Epithelial cell of proximal tubule (primary cell): ENCODE data around the gene TMX2. TPM values are rescaled to one million over a fixed set of nuclear protein-coding genes. Genes with fewer than 3 reads are reported as not detected.

Experiments
- DNase-seq: peaks from one replicate; pipeline ENCODE4 v3.0.0-alpha.2; 2011; ENCODE audit warnings: low read depth
- H3K4me3 ChIP-seq: 2 replicates; pipeline ENCODE4 v1.5.1; 2011; ENCODE audit warnings: low read depth, mild to moderate bottlenecking, low read length
- total RNA-seq: library from RNA; depleted of rRNA; stranded (reverse); fragments of >200 nt; gene quantifications from 2 replicates; pipeline ENCODE4 v1.2.3, GENCODE V29; 2015
- TF ChIP-seq, protein P1 (sequence below): conservative IDR thresholded peaks from 2 replicates; pipeline ENCODE4 v1.5.1; 2012; ENCODE audit warnings: low read depth, mild to moderate bottlenecking, low read length

TMX2 gene
- total RNA-seq, 1 donor from 2014 or later = 61.8 TPM

DNA sequence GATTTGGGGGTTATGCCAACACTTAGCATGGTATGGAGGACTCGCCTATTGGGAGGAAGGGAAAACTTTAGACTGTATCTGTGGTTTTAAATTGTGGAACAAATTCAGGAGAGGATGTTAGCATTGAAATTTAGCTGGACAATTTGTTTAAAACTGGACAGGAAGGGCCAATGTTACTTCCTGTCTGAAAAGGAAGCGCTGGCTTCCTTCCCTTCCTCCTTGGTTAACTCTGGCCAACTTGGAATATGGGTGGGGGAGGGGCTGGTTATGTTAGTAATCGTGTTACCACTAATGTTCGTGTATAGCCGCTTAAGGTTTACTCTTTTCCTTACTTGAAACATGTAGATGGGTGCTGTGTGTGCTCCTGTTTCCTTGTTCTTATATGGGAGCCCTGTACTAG is 63.1 kb downstream of the TMX2 start:
- no peak overlapping the region for H3K4me3 ChIP-seq
- TF ChIP-seq, protein P1, sequence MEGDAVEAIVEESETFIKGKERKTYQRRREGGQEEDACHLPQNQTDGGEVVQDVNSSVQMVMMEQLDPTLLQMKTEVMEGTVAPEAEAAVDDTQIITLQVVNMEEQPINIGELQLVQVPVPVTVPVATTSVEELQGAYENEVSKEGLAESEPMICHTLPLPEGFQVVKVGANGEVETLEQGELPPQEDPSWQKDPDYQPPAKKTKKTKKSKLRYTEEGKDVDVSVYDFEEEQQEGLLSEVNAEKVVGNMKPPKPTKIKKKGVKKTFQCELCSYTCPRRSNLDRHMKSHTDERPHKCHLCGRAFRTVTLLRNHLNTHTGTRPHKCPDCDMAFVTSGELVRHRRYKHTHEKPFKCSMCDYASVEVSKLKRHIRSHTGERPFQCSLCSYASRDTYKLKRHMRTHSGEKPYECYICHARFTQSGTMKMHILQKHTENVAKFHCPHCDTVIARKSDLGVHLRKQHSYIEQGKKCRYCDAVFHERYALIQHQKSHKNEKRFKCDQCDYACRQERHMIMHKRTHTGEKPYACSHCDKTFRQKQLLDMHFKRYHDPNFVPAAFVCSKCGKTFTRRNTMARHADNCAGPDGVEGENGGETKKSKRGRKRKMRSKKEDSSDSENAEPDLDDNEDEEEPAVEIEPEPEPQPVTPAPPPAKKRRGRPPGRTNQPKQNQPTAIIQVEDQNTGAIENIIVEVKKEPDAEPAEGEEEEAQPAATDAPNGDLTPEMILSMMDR = no peak
- DNase-seq = no peak

DNA sequence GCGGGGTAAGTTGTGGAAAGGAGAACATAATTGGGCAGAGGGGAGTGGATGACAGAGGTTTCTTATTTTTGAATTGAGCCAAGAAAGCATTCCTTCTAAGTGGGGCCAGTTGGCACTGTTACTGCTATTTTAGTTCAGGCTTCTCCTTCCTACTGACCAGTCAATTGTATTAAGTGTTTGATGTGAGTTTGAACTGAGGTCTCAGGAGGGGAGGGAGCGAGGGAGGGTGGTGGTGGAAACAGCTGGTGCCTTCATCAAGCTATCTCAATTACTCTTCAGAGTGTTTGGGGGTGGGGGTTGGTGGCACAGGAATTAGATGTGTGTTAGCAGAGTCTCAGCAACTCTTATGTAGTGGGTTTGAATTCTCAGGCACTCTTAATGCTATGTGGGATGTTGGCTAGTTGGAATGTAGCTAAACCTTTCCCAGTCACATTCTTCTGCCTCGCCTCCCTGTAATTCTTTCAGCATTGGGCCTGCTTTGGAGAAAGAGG is 63.7 kb downstream of the TMX2 start:
- TF ChIP-seq, protein P1 = no peak
- H3K4me3 ChIP-seq = no peak overlapping the region
- DNase-seq = no peak

DNA sequence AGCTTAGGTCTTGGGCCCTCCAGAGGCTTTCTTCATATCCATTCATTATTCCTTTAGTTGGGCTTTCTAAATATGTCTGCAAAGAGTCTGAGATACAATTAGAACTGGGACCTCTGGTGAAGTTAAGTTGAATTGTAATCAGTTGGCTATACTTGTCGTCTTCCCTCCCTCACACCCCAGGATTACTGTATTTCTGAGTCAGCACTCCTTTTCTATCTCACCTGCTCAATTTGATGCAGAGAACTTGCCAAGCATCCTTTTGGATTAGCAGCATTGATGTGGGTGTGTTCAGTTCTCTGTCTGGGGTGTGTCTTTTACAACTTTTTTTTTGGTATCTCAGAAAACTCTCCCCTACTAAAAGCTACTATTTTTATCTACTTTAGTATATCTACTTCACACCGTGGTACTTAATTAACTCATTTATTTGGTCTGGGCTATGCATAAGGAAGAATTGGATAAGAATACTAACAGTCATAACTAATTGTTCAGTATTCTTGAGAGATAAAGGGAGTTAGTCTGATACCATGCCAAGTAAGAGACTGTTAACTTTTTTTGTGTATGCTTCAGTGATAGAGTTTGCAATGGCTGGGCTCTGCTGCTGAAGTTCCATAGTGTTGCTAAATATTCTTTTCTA is 64.3 kb downstream of the TMX2 start:
- TF ChIP-seq, protein P1 = no peak
- no peak overlapping the region for H3K4me3 ChIP-seq
- DNase-seq = no peak

DNA sequence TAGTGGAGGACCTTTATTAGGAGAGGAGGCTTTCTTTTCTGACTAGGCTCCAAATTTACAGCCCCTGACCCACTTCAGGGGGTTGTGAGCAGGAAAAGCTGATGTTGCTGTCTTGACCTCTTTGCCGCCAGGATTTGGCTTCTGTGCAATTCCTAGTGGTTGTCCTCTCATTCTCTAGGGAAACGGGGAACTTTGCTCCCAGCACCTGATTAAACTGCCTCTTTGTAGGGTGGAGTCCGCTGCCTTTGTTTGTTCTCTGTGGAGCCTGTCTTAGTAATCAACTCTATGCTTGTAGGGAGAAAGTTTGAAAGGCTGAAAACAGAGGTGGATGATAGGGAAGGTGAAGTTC is 65.5 kb downstream of the TMX2 start:
- peak overlapping the region; percentile 5 for H3K4me3 ChIP-seq
- TF ChIP-seq, protein P1 = no peak
- DNase-seq = no peak

DNA sequence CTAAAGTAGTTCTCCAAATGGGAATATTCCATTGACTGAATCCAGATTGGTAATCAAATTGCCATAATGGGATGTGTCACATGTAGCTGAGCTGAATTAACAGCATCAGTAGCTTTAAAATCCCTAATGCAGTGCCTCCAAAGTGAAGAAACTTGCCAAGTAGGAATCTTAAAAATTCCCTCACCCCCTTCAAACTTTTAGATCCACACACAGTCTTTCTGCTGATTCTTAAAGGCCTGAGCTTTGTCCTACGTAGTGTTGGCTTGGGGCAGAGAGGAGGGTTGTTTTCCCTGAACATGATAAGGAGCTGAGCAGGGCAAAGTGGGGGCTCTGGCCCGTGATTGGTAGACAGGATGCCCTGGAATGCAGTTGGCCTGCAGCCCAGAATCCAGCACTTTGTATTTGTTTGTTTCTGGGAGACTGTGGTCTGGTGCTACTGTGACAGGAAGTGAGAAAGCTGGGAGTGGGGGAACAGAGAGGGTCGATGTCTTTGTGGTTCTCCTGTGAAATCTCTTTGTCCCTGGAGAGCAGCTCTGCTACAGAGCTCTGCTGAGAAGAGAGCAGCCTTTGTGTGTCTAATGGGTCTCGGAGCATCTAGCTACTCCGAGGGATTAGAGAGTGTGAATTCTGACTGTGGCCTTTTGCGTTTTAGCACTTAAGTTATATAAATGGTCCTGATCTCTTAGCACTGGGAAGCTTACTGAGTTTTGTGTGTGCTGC is 66.1 kb downstream of the TMX2 start:
- DNase-seq = peak; percentile 90
- H3K4me3 ChIP-seq = peak overlapping the region; percentile 5
- TF ChIP-seq, protein P1 = no peak

DNA sequence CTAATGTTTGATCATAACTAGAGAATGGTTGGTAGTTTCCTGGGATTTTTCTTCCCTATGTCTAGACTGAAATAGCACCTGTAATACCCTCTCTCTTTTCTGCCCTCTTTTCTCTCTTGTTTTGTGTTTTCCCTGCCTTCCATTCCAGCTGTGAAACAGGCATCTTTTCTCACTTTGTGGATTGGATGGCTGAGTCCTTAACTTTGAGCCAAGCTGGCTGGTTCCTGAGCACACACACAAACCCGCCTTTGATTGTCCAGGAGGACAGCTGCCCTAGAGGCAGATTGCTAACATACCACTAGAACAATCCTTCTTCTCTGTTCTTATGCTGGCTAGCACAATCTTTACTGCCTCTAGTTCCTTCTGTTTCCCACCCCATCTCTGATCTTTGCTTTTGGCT is 66.9 kb downstream of the TMX2 start:
- TF ChIP-seq, protein P1 = no peak
- H3K4me3 ChIP-seq = no peak overlapping the region

DNA sequence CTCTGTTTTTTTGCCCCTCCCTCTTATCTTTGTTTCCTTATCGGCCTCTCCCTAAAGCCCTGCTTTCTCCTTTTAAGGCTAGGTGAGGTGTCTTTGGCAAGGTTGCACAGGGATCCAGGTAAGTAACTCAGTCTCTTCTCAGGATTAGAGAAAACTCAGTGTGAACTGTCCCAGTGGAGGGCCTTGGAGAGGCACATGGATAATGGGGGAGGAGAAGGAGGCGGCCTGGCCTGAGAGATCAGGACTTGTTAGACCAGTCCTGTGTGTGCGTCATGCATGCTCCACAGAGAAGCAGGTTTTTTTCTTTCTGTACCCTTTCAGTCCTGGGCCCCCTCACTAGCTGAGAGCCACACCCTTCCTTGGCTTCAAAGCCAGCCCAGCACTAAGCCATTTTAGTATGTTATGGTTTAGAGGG is 69.1 kb downstream of the TMX2 start:
- TF ChIP-seq, protein P1 = no peak
- H3K4me3 ChIP-seq = no peak overlapping the region
- no peak for DNase-seq

More for the DNA sequence above, 66.9 kb downstream of the TMX2 start:
- no peak for DNase-seq
